Measurements from ENCODE around the gene MICB.

MICB gene

DNA sequence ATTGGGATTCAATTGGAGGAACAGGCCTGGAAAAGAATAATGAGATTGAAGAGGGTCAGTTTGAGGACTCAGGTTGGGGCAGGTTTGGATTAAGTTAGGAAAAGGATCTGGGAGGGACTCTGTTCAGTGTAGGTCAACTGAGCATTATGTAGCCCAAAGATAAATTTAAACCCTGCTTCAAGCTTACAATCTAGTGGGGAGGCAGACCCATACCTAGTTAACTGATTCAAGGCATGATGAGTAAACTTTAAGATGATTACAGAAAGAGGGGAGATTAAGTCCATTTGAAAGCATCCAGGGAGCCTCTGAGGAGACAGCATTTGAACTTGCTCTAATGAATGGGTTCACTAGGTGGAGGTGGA is 62.7 kb downstream of the MICB start:
- DNase-seq (ENCODE audit: low read depth in 2 of 2): no peak

All from stimulated activated CD8-positive, alpha-beta memory T cell treated with anti-CD3 and anti-CD28 coated beads, Interleukin-7, amount 100 ng/mL, for 4 hours (primary cell).